Measurements from ENCODE around the gene TCF7.

The TCF7 gene

DNA sequence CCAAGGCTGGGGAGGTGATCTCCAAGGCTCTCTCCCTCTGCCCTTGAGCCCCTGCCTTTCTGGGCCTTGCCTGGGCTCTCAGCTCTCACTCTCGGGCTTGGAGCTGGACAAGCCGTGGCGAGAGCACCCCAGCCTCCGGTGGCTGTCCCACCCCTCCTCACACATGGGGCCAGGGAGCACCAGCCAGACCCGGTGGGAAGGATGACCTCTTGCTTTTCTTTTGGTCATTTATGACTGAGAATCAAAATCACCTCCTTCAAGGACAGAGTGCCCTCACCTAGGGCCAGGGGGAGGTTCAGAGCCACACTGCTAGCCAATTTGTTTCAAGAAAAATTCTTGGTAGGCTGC lies 14.1 kb downstream of the TCF7 start:
- DNase-seq (ENCODE audit: low read depth in 2 of 3, low spot score in 1 of 3) = no peak

DNA sequence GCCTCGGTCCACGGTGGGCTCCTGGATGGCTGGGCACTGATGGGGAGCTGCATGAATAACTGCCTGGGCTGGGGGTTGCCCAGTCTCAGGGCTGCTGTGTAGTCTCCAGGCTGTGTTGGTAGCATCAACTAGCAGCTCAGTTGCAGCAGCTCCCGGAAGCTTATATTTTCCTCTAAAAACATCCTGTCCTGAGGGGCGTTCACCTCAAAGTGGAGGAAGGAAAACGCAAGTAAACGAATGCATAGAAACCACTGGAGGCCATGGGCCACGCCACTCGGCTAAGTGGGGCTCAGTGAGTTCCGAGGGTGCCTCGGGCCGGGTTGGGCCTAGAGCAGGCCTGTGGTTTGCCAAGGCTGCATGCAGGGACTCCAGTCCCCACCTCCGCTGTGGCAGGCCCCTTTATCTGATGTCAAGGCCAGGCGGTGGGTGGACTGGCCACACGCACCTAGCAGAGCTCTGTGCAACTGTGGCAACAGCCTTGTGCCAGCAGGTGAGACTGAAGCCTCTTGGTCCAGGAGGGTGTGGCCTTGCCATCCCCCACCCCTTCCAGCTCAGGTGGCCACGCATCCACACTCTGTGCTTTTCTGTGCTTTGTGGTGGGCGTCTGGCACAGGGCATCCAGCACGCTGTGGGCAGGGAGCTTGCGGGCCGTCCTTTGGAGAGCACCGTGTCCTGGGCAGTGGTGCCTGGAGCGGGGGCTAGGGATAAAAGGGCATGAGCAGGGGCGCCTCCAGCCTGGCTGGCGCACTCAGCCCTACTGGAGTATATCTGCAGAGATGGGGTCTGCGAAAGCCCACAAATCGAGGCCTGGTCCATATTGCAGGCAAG lies 15.1 kb downstream of the TCF7 start:
- DNase-seq (ENCODE audit: low read depth in 2 of 3, low spot score in 1 of 3) = no peak

DNA sequence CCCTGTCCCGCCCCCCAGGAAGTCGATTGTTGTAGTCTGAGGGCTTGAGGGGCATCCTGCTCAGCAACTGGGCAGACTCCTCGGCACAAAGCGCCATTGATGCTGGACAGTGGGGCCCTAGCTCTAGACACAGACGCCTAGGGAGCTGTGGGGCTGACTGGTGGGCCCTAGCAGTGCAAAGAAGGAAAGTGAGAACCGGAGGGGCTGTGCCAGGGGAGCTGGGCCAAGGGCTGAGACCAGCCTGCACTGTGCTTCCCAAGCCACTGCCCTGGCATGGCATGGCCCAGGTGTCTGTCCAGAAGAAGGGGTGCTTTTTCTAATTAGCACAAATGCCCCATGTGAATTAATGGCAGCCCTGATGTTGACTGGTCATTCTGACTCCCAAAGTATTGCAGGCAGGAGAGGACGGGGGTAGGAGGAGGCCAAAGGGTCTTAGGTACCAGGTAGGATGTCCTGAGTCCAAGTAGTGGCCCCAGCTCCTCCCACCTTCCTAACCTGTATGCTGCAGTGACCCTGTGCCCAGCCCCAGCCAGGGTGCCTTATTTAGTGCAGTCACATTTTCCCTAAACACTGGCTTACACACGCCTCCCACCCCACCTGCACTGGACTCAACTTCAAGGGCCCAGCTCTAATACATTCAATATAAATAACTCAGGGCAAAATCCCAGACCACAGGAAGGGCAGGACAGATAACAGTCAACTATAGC lies 15.9 kb downstream of the TCF7 start:
- no peak for DNase-seq (ENCODE audit: low read depth in 2 of 3, low spot score in 1 of 3)

DNA sequence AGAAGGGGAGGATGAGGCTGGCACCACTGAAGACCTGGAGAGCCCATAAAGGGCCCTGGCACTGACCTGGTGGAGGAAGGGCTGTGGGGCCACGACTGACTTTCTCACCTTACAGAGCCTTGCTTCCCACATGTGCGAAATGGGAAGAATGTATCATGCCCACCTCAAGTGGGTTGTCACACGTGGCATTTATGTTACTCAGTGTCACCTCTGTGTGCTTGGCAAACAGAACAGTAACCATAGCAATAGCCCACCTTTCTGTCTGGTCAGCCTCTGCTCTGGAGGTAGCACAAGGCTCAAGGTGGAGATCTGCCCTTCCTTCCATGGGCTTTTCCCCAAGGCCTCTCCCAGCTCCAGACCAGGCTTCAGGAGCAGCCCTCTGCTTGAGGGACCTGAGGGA lies 16.7 kb downstream of the TCF7 start:
- DNase-seq (ENCODE audit: low read depth in 2 of 3, low spot score in 1 of 3) = no peak

DNA sequence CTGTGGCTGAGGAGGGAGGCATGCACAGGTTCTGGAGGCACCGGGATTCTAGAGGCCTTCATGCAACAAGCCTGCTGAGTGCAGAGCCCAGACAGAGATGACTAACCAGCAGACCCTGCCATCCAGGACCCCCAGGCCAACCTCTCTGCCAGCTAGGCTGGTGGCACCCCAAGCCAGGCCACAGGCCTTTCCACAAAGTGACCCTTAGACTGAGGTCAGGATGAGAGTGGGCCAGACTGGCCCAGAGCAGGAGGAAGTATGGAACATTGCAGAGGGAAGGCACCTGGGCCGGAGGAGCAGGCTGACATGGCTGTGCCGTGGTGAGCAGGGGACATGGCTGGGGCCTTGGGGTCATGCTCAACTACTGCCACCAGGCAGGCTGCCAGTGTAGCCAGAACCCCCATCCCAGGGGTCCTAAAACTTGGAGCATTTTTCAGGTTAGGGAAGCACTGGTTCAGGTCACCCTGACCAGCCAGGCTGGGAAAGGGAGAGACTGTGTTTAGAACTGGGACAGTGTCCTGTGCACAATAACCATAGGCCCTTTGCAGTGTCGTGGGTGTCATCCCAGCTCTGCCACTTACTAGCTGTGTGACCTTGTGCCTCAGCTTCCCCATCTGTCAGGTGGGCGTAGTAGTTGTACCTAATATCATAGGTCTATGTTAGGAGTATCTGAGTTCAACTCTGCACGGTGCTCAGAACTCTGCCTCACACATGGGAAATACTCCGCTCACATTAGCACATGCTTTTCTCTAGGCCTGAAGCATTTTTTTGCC lies 17.3 kb downstream of the TCF7 start:
- no peak for DNase-seq (ENCODE audit: low read depth in 2 of 3, low spot score in 1 of 3)

DNA sequence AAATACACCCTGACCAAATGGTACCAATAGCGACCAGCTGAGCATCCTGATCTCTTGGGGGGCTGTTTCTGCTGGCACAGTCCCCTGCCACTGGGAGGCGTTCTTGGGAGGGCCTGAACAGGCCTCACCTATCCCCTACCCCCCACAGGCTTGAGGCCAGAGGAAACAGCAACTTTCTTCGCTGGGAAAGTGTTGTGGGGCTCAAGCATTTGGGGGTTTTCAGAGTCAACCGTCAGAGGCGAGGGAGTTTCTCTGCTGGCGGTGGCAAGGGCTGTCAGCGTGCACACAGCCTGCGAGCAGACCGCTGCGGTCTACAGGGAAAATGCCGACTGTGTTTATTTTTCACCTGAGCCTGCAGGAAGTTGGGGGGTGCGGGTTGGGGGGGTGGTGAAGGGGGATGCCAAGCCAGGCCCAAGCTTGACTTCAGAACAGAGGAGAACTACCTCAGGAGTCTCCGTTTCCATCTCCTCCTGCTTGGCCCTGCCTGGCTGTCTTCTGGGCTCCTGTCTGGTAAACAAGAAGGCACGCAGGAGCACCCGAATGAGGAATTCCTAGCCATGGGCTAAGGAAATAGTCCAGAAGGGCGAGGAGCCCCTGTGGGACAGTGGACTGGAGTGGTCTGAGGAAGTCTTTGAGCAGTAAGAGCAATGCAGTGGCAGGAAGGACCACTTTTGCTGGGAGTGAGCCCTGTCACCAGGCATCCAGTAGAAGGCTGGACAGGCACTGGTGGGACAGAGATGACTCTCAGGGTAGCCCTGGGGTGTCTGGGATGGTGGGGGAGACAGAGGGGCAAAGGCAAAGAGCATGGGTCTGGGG lies 18.1 kb downstream of the TCF7 start:
- peak in 2 of 3 donors; percentile 50 to 61 for DNase-seq (ENCODE audit: low read depth in 2 of 3, low spot score in 1 of 3)

DNA sequence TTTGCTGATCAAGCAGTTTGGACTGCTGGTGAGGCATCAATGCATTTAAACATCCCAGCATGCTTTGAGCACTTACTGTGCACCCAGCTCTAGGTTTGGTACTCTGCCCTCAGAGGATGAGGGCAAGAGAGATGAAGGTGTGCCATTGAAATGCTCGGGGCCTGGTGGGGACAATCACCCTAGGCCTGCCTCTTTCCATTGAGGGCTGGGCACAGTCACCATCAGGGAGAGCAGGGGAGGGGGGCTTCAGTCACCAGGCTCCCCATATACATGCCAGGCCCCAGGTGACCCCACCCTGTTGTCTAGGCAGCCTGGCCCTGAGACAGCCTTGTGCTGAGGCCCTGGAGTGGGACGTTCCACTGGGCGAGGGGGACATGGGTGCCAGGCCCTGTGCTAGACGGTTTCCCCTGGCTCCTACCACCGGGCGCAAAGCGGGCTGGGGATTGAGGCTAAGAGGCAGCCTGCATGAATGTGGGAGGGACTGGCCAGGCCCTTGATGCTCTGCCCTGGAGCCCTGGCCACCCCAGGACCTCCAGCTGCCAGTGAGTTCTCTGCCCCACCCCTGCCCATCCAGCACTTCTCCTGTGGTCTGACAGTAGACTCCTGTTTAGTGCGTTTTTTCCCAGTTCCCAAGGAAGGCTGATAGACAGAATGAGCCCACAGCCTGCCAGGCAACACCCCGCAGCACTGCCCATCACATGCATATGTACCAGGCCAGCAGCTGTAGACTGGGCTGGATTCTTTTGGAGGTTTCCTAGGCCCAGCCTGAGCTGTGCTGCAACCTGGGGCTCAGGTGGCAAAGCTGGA lies 18.9 kb downstream of the TCF7 start:
- no peak for DNase-seq (ENCODE audit: low read depth in 2 of 3, low spot score in 1 of 3)

DNA sequence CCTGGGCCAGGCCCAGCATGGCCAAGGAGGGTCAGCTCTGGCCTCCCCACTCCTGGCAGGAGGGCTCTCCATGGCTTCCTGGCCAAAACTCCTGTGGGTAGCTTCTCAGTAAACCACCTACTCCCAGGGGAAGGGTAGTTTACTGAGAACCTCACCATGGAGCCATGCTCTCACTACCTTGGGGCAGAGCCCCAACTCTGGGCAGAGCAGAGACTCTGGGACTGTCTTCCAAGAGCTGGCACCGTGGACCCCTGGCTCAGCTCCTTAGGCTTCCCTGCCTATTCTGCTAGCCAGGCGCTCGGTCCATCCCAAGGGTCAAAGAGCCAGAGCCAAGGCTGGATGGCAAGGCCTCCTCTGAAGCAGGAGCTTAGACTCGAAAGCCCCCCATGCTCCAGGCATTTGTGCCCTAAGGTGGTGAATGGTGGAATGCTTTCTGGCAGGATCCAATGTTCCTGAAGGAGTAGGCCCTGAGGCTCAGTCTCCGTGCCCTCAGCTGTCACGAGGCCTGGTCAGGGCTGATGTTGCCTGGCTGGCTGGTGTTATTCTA lies 19.6 kb downstream of the TCF7 start:
- DNase-seq (ENCODE audit: low read depth in 2 of 3, low spot score in 1 of 3) = no peak

DNA sequence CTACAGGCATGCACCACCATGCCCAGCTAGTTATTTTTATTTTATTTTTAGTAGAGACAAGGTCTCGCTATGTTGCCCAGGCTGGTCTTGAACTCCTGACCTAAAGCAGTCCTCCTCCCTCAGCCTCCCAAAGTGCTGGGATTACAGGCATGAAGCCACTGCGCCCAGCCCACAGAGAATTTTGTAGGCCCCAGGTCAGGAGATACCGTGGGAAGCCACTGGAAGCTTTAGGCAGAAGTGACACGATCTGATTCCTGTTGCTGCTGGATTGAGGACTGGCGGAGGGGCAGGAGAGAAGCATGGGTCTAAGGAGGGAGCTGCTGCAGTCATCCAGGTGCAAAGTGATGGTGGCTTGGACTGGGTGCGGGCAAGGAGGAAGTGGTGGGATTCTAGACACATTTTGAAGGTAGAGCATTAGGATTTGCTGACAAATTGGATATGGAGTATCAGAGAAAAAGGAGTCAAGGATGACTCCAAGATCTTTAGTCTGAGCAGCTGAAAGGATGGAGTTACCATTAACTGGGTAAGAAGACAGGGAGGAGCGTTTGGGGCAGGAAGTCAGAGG lies 20.7 kb downstream of the TCF7 start:
- no peak for DNase-seq (ENCODE audit: low read depth in 2 of 3, low spot score in 1 of 3)

DNA sequence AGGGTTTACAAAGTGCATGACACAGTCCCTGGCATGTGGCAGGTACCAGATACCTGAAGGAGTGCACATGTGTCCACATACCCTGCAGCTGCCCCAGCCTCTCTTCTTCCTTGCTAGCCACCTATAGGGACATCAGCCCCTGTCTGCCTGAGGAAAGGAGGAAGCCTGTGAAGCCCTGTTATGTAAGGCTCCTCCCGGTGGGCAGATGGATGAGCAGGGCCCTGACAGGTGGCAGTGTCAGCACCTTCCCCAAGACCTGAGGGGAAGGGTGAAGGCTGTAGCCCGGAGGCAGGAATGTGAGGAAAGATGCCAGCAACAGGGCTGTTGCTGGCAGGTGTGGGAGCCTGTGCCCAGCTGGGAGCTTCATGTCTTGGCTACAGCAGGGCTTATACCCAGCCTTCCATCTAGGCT lies 21.7 kb downstream of the TCF7 start:
- no peak for DNase-seq (ENCODE audit: low read depth in 2 of 3, low spot score in 1 of 3)

DNA sequence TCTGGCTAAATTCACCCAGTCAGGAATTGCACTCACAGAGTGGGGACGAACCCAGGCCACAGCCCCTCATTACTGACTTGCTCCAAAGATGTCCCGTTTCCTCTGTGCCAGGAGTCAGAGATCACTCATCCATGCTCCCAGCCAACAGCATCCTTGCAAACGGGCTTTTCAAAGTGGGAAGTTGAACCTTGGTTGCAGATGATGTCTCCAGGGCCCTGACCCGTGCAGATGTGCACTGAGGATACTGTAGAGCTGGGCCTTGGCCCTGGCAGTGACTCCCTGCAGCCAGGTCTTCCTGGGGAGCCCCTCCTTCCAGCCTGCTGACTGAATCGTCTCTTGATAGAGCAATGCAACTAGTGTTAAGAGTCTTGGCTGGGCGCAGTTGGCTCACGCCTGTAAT lies 22.3 kb downstream of the TCF7 start:
- DNase-seq (ENCODE audit: low read depth in 2 of 3, low spot score in 1 of 3) = no peak

DNA sequence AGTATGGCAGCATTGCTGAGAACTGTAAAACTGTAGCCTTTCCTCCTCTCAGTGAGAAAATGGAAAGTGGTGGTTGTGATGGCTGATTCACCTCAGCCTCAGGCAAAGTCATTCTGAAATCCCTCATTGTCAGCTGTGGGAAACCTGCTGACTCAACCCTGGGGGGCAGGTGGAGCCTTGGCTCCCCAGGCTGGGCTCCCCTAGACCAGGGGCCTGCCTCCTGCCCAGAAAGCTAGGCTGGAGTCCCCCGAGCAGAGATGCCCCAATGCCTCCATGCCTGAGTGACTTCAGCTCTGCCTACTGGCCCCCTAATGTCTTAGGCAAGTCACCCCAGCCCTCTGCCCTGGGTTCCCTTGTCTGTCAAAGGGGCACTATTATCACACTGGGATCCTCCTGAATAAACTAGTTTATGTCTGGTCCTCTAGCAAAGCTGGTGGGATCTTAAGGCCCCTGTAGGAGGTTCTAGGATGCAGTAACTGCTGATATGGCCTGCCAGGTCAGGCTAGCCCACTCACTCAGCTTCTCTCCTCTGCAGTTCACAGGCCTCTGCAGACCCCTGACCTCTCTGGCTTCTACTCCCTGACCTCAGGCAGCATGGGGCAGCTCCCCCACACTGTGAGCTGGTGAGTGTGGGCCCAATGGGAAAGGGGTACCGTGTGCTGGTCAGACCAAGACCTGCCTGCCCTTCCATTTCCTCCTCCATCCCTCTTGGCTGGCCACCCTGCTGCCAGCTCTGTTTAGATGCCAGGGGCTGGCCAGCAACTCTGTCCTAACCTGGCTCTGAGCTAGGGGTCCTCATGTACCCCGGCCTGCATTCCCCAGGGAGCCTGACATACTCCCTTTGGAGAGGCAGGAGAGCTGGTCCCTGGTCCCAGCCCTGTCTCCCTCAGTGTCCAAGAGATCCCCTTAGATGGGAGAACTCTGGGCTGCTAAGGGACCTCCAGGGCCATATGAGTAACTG lies 24.2 kb downstream of the TCF7 start:
- peak; percentile 61 to 64 (median 62) for DNase-seq (ENCODE audit: low read depth in 2 of 3, low spot score in 1 of 3)

DNA sequence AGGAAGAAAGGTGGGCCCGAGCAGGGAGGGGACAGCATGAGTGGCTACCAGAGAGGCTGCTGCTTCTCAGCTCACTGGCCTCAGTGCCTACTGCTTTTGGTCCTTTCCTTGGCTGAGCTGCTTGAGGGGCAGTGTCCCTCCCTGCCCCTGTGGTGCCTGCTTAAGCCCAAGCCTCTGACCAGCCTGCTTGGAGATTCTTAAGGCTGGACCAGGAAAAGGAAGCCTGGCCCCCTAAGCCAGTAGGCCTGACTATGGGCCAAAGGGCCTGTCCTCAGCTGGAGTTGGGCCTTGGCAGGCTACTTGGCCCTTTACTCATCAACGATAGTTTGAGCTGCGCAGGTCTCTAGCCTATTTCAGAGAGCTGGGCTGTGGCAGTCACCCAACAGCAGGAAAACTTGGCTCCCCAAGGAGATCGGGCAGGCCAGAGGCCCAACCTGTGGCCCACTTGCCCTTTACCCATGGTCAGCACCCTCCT lies 24.9 kb downstream of the TCF7 start:
- no peak for DNase-seq (ENCODE audit: low read depth in 2 of 3, low spot score in 1 of 3)

DNA sequence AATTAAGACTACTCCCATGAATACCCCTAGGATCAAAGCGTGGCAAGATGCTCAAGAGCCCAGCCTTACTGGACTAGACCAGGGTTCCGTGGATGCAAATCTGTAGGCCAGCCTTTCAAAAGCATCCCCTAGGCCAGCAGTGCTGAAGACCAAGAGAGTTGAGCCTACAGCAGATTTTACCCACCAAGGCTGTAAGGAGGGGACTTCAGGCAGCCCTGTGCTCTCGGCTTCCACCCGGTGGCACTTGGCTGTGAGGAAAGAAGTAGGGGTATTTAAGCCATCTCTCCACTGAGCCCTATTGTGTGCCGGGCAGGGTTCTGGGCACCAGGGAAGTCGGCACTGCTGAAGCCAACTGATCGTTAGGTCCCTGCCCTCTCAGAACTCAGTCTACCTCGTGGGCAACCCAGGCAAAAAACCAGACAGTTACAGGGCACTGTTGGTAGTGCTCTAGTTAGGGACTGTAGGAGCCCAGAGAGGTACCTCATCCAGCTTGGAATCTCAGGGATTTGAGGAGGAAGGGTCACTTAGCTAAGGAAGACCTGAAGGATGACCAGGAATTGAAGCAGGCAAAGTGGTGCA lies 25.5 kb downstream of the TCF7 start:
- DNase-seq (ENCODE audit: low read depth in 2 of 3, low spot score in 1 of 3) = no peak

DNA sequence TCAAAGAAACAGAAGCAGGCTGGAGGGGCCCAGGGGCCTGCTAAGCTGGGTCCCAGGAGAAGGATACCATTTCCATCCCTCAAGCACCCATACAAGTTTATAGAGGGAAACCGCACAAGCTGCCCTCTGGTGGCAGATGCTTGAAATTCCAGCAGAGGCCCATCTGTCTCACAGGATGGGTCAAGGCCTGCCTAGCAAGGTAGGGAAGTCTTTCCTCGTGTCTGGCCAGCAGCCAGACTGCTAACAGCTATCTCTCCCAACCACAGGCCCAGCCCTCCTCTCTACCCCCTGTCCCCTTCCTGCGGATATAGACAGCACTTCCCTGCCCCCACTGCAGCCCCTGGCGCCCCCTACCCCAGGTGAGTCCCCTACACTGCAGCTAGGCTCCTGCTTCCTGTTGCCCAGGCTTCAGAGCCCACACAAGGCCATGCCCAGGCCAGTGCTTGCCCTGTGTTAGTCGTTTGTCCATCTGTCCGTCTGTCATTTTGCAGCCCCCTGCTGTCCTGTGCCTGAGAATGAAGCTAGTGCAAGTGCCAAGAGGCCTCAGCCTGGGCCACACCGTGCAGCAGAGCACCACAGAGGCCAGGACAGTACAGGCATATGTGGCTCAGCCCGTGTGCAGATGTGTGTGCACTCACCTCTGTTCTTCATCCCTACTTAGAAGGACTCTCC lies 26.2 kb downstream of the TCF7 start:
- DNase-seq (ENCODE audit: low read depth in 2 of 3, low spot score in 1 of 3) = peak; percentile 54 to 61 (median 59)

DNA sequence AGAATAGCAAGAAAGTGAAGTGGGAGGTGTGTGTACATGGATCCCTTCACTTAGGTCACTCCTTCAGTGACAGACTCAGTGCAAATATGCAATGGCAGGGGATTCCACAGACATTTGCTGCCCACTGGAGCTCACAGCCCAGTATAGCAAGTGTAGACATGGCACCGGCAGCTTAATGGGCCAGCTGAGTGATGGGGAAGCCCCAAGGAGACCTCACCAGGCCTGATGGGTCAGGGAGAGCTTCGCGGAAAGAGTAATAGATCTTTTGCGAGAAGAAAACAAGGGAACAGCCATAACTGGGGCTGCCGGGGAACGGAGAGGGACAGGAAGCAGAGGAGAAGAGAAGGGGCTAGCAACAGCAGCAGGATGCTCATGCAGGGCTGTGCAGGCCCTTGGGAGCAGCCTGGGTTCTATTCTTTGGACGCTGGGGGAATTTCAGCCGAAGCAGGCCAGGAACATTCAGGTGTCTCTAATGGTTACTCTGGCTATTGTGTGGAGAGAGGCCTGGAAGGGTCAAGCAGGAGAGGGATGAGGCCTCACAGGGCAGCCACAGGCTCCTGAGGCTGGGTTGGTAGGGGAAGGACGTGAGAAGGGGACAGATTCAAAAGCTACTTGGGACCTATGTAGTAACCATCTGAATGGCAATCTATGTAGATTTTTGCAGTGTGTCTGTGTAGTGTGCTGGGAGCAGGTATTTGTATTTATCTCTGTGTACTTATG lies 27.0 kb downstream of the TCF7 start:
- no peak for DNase-seq (ENCODE audit: low read depth in 2 of 3, low spot score in 1 of 3)

DNA sequence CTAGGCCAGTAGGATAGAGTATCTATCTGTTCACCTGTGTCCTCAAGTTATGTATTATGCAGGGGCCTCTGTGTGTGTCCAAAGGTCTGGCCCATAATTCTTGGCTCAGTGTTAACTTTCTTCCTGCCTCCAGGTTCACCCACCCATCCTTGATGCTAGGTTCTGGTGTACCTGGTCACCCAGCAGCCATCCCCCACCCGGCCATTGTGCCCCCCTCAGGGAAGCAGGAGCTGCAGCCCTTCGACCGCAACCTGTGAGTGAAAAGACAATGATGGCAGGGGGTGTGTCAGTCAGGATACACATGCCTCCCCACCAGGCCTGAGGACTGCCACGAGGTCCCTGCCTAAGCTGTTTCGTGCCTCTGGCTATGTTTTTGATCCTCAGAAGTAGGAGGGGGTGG lies 27.6 kb downstream of the TCF7 start:
- no peak for DNase-seq (ENCODE audit: low read depth in 2 of 3, low spot score in 1 of 3)

All from stimulated activated CD4-positive, alpha-beta T cell treated with anti-CD3 and anti-CD28 coated beads, Interleukin-12 subunit alpha, Interleukin-12 subunit beta, amount 100 ng/mL, for 48 hours (primary cell).